Caco-2 (cell line): ENCODE data around the gene ZNF205. TPM values are rescaled to one million over a fixed set of nuclear protein-coding genes. Genes with fewer than 3 reads are reported as not detected.
A peak's percentile ranks its signal among the peaks of the same experiment; 100 is the strongest.
"Not testable (repeated sequence)": the region's sequence is repeated elsewhere in the genome, so short reads cannot be mapped to it uniquely, and the experiment has no call there.

Source experiments
- BruUV-seq: library from RNA; stranded (reverse); fragments of 400-500 nt; replicated peaks from 2 replicates; lab custom pipeline; 2021; lab: Mats Ljungman, UMichigan
- CTCF ChIA-PET: fragments of 300-600 bp; sonication (Branson Sonifier 250); formaldehyde crosslinking; loops from one replicate; lab custom pipeline; 2022; ENCODE audit warnings: antibody characterized with exemption; lab: Charles Lee
- POLR2A ChIA-PET: fragments of 300-600 bp; sonication (Branson Sonifier 250); formaldehyde crosslinking; loops from one replicate; lab custom pipeline; 2022; ENCODE audit warnings: antibody characterized with exemption; lab: Charles Lee
- DNase-seq, 2 experiments: peaks; one replicate each; pipeline versions ENCODE4 v3.0.0 to v3.0.0-alpha.2; 2020 to 2022
- H3K27me3 ChIP-seq: replicated peaks from 2 replicates; pipeline ENCODE4 v1.6.0; 2011; ENCODE audit warnings: low read length; ENCODE audit not compliant: control insufficient read depth, insufficient read depth
- H3K36me3 ChIP-seq: 2 replicates; pipeline ENCODE4 v1.5.1; 2011; ENCODE audit warnings: low read length; ENCODE audit not compliant: control insufficient read depth, insufficient read depth
- H3K4me1 ChIP-seq: fragments of 250-450 bp; sonication (Bioruptor Pico); 2 replicates; pipeline ENCODE4 v1.5.1; 2020; ENCODE audit warnings: mild to moderate bottlenecking
- H3K4me3 ChIP-seq: 2 replicates; pipeline ENCODE4 v1.5.1; 2011; ENCODE audit warnings: low read depth, mild to moderate bottlenecking, control low read depth, low read length
- H3K9me3 ChIP-seq: fragments of 250-450 bp; sonication (Bioruptor Pico); 2 replicates; pipeline ENCODE4 v1.5.1; 2020; ENCODE audit warnings: mild to moderate bottlenecking, moderate library complexity
- H3K27ac Mint-ChIP-seq: one replicate; pipeline ENCODE4 v1.8.0; 2022; ENCODE audit warnings: mixed read lengths; ENCODE audit not compliant: unreplicated experiment
- H3K27me3 Mint-ChIP-seq: one replicate; pipeline ENCODE4 v1.8.0; 2022; ENCODE audit warnings: mixed read lengths; ENCODE audit not compliant: insufficient read depth, unreplicated experiment
- H3K36me3 Mint-ChIP-seq: one replicate; pipeline ENCODE4 v1.8.0; 2022; ENCODE audit warnings: mild to moderate bottlenecking, mixed read lengths; ENCODE audit not compliant: insufficient read depth, unreplicated experiment
- H3K4me1 Mint-ChIP-seq: one replicate; pipeline ENCODE4 v1.8.0; 2022; ENCODE audit warnings: low read depth, mixed read lengths; ENCODE audit not compliant: unreplicated experiment
- H3K4me3 Mint-ChIP-seq: one replicate; pipeline ENCODE4 v1.8.0; 2022; ENCODE audit warnings: mild to moderate bottlenecking, moderate library complexity, mixed read lengths; ENCODE audit not compliant: unreplicated experiment
- H3K9me3 Mint-ChIP-seq: one replicate; pipeline ENCODE4 v1.8.0; 2022; ENCODE audit warnings: mixed read lengths; ENCODE audit not compliant: unreplicated experiment
- intact Hi-C: fragments of 100-400 bp; cut with micrococcal nuclease; formaldehyde crosslinking; loops from one replicate; pipeline ENCODE4 v1.10.0; 2022; ENCODE audit not compliant: unreplicated experiment
- total RNA-seq: library from RNA; stranded (reverse); gene quantifications from 2 replicates; pipeline ENCODE4 v1.2.3, GENCODE V29; 2022
- TF ChIP-seq, protein P1 (sequence below), 2 experiments: fragments of 200-600 bp in 1 of 2; IDR thresholded peaks; 1 replicate in 1 of 2; 2 replicates in 1 of 2; pipeline versions ENCODE4 v1.5.1 to v1.8.0; 2011 to 2022; ENCODE audit warnings: antibody characterized with exemption in 1 of 2, control low read depth in 1 of 2, inconsistent platforms in 1 of 2, low read depth in 1 of 2, low read length in 1 of 2, mild to moderate bottlenecking in 1 of 2, moderate library complexity in 1 of 2; ENCODE audit not compliant: insufficient read depth in 1 of 2, severe bottlenecking in 1 of 2, unreplicated experiment in 1 of 2

Gene ZNF205
- total RNA-seq, 1 experiment from 2014 or later = 13.5 TPM

DNA sequence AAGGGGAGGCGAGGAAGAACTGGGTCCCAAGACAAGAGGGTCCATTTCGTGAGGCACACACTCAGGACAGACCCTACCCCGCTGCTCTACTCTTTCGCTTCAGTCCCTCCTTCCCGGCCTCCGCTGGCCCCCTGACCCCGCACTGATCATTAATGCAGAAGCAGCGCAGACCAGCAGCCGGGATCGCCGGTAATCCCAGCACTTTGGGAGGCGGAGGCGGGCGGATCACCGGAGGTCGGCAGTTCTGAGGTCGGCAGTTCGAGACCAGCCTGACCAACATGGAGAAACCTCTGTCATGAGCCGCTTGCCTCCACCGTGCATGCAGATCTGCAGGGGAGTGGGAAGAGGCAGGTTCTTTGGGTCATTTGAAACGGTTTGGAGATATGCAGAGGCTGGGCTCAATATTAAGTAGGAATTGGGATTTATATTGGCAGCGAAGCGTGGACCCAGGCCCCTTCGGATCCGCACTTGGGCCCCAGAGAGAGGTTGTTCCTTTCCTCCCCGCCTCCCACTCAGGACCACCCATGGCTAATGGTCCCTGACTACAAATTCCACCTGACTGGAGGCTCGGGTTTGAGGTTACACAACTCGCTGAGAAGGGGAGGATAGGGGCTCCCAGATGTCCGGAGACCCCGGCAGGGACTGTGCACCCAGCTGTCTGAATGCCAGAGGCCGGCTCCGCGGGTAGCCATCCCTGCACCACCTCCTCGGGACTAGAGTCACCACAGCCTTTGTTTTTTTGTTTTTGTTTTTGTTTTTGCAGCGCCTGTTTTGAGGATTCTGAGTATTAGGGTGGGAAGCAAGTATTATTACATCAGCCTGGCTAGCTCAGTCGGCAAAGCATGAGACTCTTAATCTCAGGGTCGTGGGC is 52.0 kb downstream of the ZNF205 start:
- H3K4me1 Mint-ChIP-seq = peaks cover 7% of the 10 kb centered on the region
- ChIA-PET CTCF (interaction anchor here (1.0 kb wide), 1 partner anchor 12 kb away, joined by 3 read pairs; no protein-coding TSS in a partner anchor), POLR2A (no interaction called here)
- no TSS peak for BruUV-seq
- no peak for DNase-seq
- Histone ChIP-seq H3K36me3 (no peaks in the 10 kb centered on the region), H3K9me3 (no peaks in the 10 kb centered on the region), H3K27me3 (no peaks in the 10 kb centered on the region), H3K4me3 (no peak overlapping the region), H3K4me1 (0 out of 2 replicates have a peak, but pooled peaks cover 4% of the 10 kb centered on the region)
- H3K9me3 Mint-ChIP-seq = no peaks in the 10 kb centered on the region
- H3K27ac Mint-ChIP-seq = no peak overlapping the region
- H3K4me3 Mint-ChIP-seq = no peak overlapping the region
- TF ChIP-seq, protein P1, sequence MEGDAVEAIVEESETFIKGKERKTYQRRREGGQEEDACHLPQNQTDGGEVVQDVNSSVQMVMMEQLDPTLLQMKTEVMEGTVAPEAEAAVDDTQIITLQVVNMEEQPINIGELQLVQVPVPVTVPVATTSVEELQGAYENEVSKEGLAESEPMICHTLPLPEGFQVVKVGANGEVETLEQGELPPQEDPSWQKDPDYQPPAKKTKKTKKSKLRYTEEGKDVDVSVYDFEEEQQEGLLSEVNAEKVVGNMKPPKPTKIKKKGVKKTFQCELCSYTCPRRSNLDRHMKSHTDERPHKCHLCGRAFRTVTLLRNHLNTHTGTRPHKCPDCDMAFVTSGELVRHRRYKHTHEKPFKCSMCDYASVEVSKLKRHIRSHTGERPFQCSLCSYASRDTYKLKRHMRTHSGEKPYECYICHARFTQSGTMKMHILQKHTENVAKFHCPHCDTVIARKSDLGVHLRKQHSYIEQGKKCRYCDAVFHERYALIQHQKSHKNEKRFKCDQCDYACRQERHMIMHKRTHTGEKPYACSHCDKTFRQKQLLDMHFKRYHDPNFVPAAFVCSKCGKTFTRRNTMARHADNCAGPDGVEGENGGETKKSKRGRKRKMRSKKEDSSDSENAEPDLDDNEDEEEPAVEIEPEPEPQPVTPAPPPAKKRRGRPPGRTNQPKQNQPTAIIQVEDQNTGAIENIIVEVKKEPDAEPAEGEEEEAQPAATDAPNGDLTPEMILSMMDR (IDR thresholded peaks at IDR 0.05; ENCODE audit: insufficient read depth in 1 of 2, low read depth in 1 of 2, low read length in 1 of 2, severe bottlenecking in 1 of 2, unreplicated experiment in 1 of 2) = no peak
- no peaks in the 10 kb centered on the region for H3K27me3 Mint-ChIP-seq
- peaks cover 14% of the 10 kb centered on the region for H3K36me3 Mint-ChIP-seq
- intact Hi-C loops = no loop called here

DNA sequence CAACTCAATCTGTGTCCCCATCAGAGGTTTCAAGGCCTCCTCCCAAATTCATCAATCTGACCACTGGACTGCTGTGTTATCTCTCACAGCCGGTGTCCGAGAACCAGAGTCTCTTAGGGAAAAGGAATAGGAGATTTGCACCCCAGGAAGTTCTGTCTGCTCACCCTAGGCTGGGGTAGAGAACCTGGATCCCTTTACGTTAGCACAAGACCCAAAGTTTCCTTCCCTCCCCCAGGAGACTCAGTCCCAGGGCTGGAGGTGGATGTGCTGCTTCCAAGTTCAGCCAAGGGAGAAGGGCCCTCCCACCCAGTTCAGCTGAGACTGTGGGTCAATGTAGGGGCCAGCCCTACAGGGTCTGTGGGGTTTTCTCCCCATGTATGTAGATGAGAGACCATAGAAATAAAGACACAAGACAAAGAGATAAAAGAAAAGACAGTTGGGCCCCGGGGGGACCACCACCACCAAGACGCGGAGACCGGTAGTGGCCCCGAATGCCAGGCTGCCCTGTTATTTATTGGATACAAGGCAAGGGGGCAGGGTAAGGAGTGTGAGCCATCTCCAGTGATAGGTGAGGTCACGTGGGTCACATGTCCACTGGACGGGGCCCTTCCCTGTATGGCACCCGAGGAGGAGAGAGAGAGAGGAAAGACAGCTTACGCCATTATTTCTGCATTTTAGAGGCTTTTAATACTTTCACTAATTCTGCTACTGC is 52.9 kb downstream of the ZNF205 start:
- H3K9me3 ChIP-seq = no peaks in the 10 kb centered on the region
- no peaks in the 10 kb centered on the region for H3K27me3 ChIP-seq
- 0 out of 2 replicates have a peak, but pooled peaks cover 4% of the 10 kb centered on the region for H3K4me1 ChIP-seq
- ChIA-PET POLR2A (no interaction called here), CTCF (interaction anchor here (0.6 to 1.2 kb wide), 6 partner anchors 13 to 402 kb away, joined by 3 to 7 read pairs (median 4); no protein-coding TSS in a partner anchor)
- H3K36me3 ChIP-seq = no peaks in the 10 kb centered on the region
- Mint-ChIP-seq H3K4me3 (peak overlapping the region; percentile 60), H3K36me3 (peaks cover 14% of the 10 kb centered on the region), H3K27me3 (no peaks in the 10 kb centered on the region), H3K9me3 (no peaks in the 10 kb centered on the region), H3K27ac (no peak overlapping the region), H3K4me1 (peaks cover 7% of the 10 kb centered on the region)
- no peak for DNase-seq
- BruUV-seq = no TSS peak
- TF ChIP-seq, protein P1 (IDR thresholded peaks at IDR 0.05; ENCODE audit: insufficient read depth in 1 of 2, low read depth in 1 of 2, low read length in 1 of 2, severe bottlenecking in 1 of 2, unreplicated experiment in 1 of 2) = no peak
- intact Hi-C loops = loop anchor here (5.0 kb wide), 1 partner anchor 33 kb away; no protein-coding TSS in a partner anchor
- H3K4me3 ChIP-seq = no peak overlapping the region

DNA sequence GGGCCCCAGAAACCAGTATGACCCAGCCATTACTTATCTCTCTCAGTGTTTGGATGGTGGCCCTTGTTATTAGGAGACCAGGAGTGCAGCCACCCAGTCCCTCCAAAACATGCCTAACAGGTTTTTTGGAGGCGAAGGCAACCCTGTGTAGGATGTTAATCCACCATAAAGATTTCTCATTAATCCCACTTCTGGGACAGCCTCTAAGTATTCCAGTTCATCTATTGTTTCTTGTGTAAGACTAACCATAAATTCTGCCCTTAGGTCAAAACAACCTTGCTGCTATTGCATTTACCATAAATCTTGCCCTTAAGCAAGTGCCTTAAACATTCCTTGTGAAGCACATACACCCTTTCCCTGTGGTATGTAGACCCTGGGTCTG is 54.1 kb downstream of the ZNF205 start:
- H3K4me3 Mint-ChIP-seq = no peak overlapping the region
- no peak overlapping the region for H3K4me3 ChIP-seq
- no peaks in the 10 kb centered on the region for H3K36me3 ChIP-seq
- intact Hi-C loops = loop anchor here (1.0 to 5.0 kb wide), 2 partner anchors 14 to 34 kb away; no protein-coding TSS in a partner anchor
- no peaks in the 10 kb centered on the region for H3K9me3 ChIP-seq
- H3K4me1 Mint-ChIP-seq = peaks cover 7% of the 10 kb centered on the region
- H3K36me3 Mint-ChIP-seq = peaks cover 14% of the 10 kb centered on the region
- H3K9me3 Mint-ChIP-seq = no peaks in the 10 kb centered on the region
- H3K27me3 Mint-ChIP-seq = no peaks in the 10 kb centered on the region
- H3K4me1 ChIP-seq = 0 out of 2 replicates have a peak, but pooled peaks cover 4% of the 10 kb centered on the region
- no peaks in the 10 kb centered on the region for H3K27me3 ChIP-seq
- TF ChIP-seq, protein P1 (IDR thresholded peaks at IDR 0.05; ENCODE audit: insufficient read depth in 1 of 2, low read depth in 1 of 2, low read length in 1 of 2, severe bottlenecking in 1 of 2, unreplicated experiment in 1 of 2) = no peak
- ChIA-PET CTCF (interaction anchor here (1.0 to 1.2 kb wide), 5 partner anchors 14 to 37 kb away, joined by 3 to 7 read pairs (median 4); no protein-coding TSS in a partner anchor), POLR2A (no interaction called here)
- BruUV-seq = no TSS peak
- no peak overlapping the region for H3K27ac Mint-ChIP-seq
- DNase-seq = no peak

DNA sequence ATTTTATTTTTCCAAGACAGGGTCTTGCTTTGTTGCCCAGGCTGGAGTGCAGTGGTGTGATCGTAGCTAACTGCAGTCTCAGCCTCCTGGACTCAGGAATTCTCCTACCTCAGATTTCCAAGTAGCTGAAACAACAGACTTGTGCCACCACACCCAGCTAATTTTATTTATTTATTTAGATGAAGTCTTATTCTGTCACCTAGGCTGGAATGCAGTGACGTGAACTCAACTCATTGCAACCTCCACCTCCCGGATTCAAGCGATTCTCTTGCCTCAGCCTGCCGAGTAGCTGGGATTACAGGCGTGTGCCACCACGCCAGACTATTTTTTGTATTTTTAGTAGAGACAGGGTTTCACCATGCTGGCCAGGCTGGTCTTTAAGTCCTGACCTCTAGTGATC is 56.3 kb downstream of the ZNF205 start:
- H3K27me3 Mint-ChIP-seq, H3K36me3 ChIP-seq, H3K9me3 ChIP-seq, DNase-seq, H3K4me3 ChIP-seq, H3K9me3 Mint-ChIP-seq, H3K27me3 ChIP-seq, POLR2A ChIA-PET, H3K4me3 Mint-ChIP-seq, H3K4me1 ChIP-seq, H3K27ac Mint-ChIP-seq, H3K36me3 Mint-ChIP-seq, H3K4me1 Mint-ChIP-seq, BruUV-seq: not testable (repeated sequence)
- CTCF ChIA-PET = interaction anchor here (1.8 kb wide), 1 partner anchor 18 kb away, joined by 8 read pairs; no protein-coding TSS in a partner anchor
- intact Hi-C loops = loop anchor here (5.0 kb wide), 1 partner anchor 36 kb away; no protein-coding TSS in a partner anchor
